Uterus (tissue), 4 donors: ENCODE measurements around the gene CLEC3B. TPM values are rescaled to one million over a fixed set of nuclear protein-coding genes. Genes with fewer than 3 reads are reported as not detected.

Experiments
- DNase-seq, 2 donors: peaks; one replicate each; pipeline ENCODE4 v3.0.0-alpha.2; 2019 to 2020
- H3K27ac ChIP-seq, 2 donors: fragments of 200-600 bp; sonication (generic); 1 replicate in 1 of 2; 2 replicates in 1 of 2; pipeline ENCODE4 v1.5.1; 2016 to 2018
- H3K27me3 ChIP-seq, 2 donors: fragments of 200-600 bp; sonication (generic); one replicate each; pipeline ENCODE4 v1.5.1; 2018 to 2019; ENCODE audit warnings: control low read depth in 1 of 2
- H3K36me3 ChIP-seq, 2 donors: fragments of 200-600 bp; sonication (generic); one replicate each; pipeline ENCODE4 v1.5.1; 2019; ENCODE audit warnings: control low read depth in 1 of 2
- H3K4me1 ChIP-seq, 2 donors: fragments of 200-600 bp; sonication (generic); one replicate each; pipeline ENCODE4 v1.5.1; 2018 to 2019; ENCODE audit warnings: control low read depth in 1 of 2
- H3K4me3 ChIP-seq, 2 donors: fragments of 200-600 bp; sonication (generic); 1 replicate in 1 of 2; 2 replicates in 1 of 2; pipeline ENCODE4 v1.5.1; 2018 to 2019; ENCODE audit warnings: mild to moderate bottlenecking in 1 of 2
- H3K9me3 ChIP-seq, 2 donors: fragments of 200-600 bp; sonication (generic); one replicate each; pipeline ENCODE4 v1.5.1; 2019; ENCODE audit warnings: control low read depth in 1 of 2
- CTCF ChIP-seq, 4 experiments: fragments of 200-600 bp in 2 of 4; fragments of 450-650 bp in 2 of 4; sonication (generic) in 2 of 4; IDR thresholded peaks; one replicate each; pipeline ENCODE4 v1.5.1; 2016 to 2019; ENCODE audit warnings: antibody characterized with exemption in 4 of 4, mild to moderate bottlenecking in 2 of 4, moderate library complexity in 1 of 4
- POLR2A ChIP-seq, 2 donors: fragments of 450-650 bp; IDR thresholded peaks; one replicate each; pipeline ENCODE4 v1.6.1; 2016; ENCODE audit warnings: antibody characterized with exemption in 2 of 2, mild to moderate bottlenecking in 1 of 2, moderate library complexity in 1 of 2
- intact Hi-C: fragments of 100-400 bp; cut with DNase I; formaldehyde crosslinking; loops from one replicate; pipeline ENCODE4 v1.15.1; 2023; ENCODE audit warnings: low total_unique reads
- total RNA-seq, 4 donors: library from RNA; depleted of rRNA in 3 of 4; stranded (reverse); fragments of >200 nt in 3 of 4; gene quantifications; one replicate each; pipeline versions ENCODE4 v1.1.0 to v1.2.4, GENCODE V29; 2014 to 2023
- donor health status: DM: yes; HTN: yes; CAD: no.

Gene CLEC3B
- total RNA-seq, 4 donors from 2014 or later: 35.0 to 248 (median 62.6) TPM

DNA sequence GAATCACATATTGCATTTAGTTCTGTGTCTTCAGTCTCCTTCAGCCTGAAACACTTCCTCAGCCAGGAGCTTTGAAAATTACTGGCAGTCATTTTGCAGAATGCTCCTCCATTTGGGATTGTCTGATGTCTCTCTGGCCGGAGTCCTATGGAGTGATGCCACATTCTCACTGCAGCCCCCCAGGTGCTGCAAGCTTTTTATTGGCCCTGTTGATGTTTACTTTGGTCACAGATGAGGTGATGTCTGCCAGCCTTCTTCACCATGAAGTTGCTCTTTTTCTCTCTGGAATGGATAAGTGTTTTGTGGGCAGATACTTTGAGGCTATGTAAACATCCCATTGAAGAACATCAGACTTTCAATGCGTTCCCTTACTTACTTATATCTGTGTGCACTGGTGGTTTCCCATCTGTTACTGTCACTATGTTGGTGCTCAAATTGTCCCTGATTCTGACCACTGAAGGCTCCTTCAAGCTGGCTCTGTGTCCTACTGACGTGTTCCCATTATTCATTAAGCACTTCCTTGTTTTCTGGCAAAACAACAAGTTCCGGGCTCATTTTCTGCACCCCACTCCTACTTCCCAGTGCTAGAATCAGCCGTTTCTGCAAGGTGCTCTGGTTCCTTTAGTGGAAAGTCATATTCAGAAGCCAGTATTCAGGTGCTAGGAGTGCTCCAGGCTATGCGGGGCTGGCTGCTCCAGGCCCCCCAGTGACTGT, 1.4 kb upstream of the CLEC3B start:
- Histone ChIP-seq H3K36me3 (no peaks in the 10 kb centered on the region), H3K27me3 (no peaks in the 10 kb centered on the region), H3K27ac (peak overlapping the region in 1 of 2 donors; percentile 72), H3K4me1 (peaks cover 0 to 7% of the 10 kb centered on the region in 2 donors), H3K4me3 (no peak overlapping the region), H3K9me3 (no peaks in the 10 kb centered on the region)
- TF ChIP-seq CTCF (IDR thresholded peaks at IDR 0.05) (no peak), POLR2A (IDR thresholded peaks at IDR 0.05) (no peak)
- no peak for DNase-seq
- intact Hi-C loops: no loop called here

DNA sequence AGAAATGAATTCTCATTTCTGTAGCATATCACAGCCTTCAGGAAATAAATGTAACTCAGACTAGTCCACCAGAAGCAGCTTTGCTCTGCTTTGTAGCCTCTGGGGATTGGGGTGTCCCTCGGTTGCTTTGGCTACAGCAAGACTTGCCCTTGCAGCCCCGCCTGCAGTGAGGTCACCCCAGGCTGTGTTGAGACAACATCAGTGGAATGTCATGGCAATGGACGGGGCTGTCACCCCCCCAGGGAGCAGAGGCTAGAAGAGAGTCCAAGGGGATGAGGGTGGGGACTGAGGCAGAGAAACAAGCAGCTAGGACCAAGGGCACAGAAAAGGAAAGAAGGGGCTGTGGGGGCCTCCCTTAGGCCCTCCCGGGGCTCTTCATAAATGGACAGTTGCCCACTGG, 854 bp downstream of the CLEC3B start:
- Histone ChIP-seq H3K4me1 (peaks cover 0 to 7% of the 10 kb centered on the region in 2 donors), H3K4me3 (peak overlapping the region in 1 of 2 donors; percentile 12)
- DNase-seq: peak; percentile 43 to 65

GRCh38 chr3:45027441-45027840, 1.3 kb downstream of the CLEC3B start:
- no peak for TF ChIP-seq POLR2A (IDR thresholded peaks at IDR 0.05)
- peak overlapping the region; percentile 46 to 72 for H3K27ac ChIP-seq
- H3K4me3 ChIP-seq: no peak overlapping the region
- no peaks in the 10 kb centered on the region for H3K9me3 ChIP-seq
- no peak for DNase-seq
- H3K27me3 ChIP-seq: no peaks in the 10 kb centered on the region
- H3K36me3 ChIP-seq: no peaks in the 10 kb centered on the region
- intact Hi-C loops: no loop called here
- H3K4me1 ChIP-seq: peaks cover 0 to 7% of the 10 kb centered on the region in 2 donors

More for the DNA sequence above, 854 bp downstream of the CLEC3B start:
- H3K27me3 ChIP-seq: no peaks in the 10 kb centered on the region
- H3K9me3 ChIP-seq: no peaks in the 10 kb centered on the region
- intact Hi-C loops: no loop called here
- no peak for TF ChIP-seq POLR2A (IDR thresholded peaks at IDR 0.05)
- TF ChIP-seq CTCF (IDR thresholded peaks at IDR 0.05): no peak
- no peaks in the 10 kb centered on the region for H3K36me3 ChIP-seq
- peak overlapping the region; percentile 46 to 72 for H3K27ac ChIP-seq

- no peak overlapping the region for H3K4me3 ChIP-seq
- TF ChIP-seq CTCF (IDR thresholded peaks at IDR 0.05) (no peak), POLR2A (IDR thresholded peaks at IDR 0.05) (no peak)
- peak overlapping the region in 1 of 2 donors; percentile 72 for H3K27ac ChIP-seq
Measured at GRCh38 chr3:45029216-45029615, 3.1 kb downstream of the CLEC3B start.

GRCh38 chr3:45029661-45030060, 3.6 kb downstream of the CLEC3B start:
- DNase-seq: peak in 1 of 2 donors; percentile 26
- H3K9me3 ChIP-seq: no peaks in the 10 kb centered on the region
- no peak for TF ChIP-seq POLR2A (IDR thresholded peaks at IDR 0.05)
- peak overlapping the region in 1 of 2 donors; percentile 32 for H3K27ac ChIP-seq
- H3K27me3 ChIP-seq: no peaks in the 10 kb centered on the region
- intact Hi-C loops: no loop called here
- no peaks in the 10 kb centered on the region for H3K36me3 ChIP-seq
- H3K4me1 ChIP-seq: peaks cover 0 to 7% of the 10 kb centered on the region in 2 donors
- no peak overlapping the region for H3K4me3 ChIP-seq

More at GRCh38 chr3:45029216-45029615, 3.1 kb downstream of the CLEC3B start:
- H3K4me1 ChIP-seq: peaks cover 0 to 7% of the 10 kb centered on the region in 2 donors
- intact Hi-C loops: no loop called here
- no peaks in the 10 kb centered on the region for H3K27me3 ChIP-seq
- no peaks in the 10 kb centered on the region for H3K9me3 ChIP-seq
- DNase-seq: no peak
- no peaks in the 10 kb centered on the region for H3K36me3 ChIP-seq

DNA sequence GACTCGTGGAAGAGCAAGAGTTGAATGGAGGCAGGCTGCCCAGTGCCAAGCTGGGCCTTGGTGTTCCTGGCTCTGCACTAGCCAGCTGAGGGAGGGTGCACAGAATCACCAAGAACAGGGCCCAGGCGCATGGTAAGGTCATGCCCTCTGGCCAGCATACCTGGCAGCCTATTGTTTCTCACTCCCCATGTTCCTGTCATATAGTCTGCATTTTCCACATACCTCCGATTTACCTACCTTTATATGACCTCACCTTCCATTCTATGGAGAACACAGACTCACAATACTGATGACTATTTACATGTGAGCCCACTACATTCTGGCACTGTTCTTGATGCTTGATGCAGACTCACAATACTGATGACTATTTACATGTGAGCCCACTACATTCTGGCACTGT, 5.4 kb downstream of the CLEC3B start:
- Histone ChIP-seq H3K4me1 (no peaks in the 10 kb centered on the region), H3K4me3 (no peak overlapping the region), H3K27me3 (no peaks in the 10 kb centered on the region), H3K9me3 (no peaks in the 10 kb centered on the region), H3K36me3 (no peaks in the 10 kb centered on the region), H3K27ac (no peak overlapping the region)
- TF ChIP-seq POLR2A (IDR thresholded peaks at IDR 0.05) (no peak), CTCF (IDR thresholded peaks at IDR 0.05) (no peak)
- no peak for DNase-seq
- intact Hi-C loops: no loop called here
